ENCODE data around the gene PLOD1. TPM values are rescaled to one million over a fixed set of nuclear protein-coding genes. Genes with fewer than 3 reads are reported as not detected.
"Not testable (repeated sequence)": the region's sequence is repeated elsewhere in the genome, so short reads cannot be mapped to it uniquely, and the experiment has no call there.

PLOD1 gene
- total RNA-seq, 1 experiment from 2014 or later, result 382 TPM

DNA sequence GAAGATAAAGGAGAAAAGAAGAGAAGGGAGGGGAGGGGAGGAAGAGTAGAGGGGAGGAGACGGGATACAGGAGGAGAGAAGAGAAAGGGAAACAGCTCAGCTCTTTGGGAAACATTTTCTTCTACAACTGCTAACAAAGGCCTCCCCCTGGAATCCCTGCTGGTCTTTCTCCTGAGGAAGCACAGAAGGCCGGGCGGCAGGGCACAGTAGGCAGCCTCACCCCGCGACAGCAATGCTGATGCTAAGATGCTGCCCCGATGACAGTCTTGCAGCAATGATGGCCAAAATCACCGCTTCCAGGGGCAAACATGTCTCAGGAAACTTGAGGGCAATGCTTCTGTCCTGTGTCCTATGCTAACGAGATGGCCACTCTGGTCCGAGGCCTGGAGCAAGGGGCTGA is 13.5 kb upstream of the PLOD1 start:
- Histone ChIP-seq H3K4me1 (replicated peaks) (peaks cover 22% of the 10 kb centered on the region), H3K4me3 (no peak overlapping the region), H3K36me3 (peaks cover 69% of the 10 kb centered on the region), H3K27me3 (replicated peaks) (no peaks in the 10 kb centered on the region), H3K9me3 (replicated peaks) (no peaks in the 10 kb centered on the region), H3K27ac (no peak overlapping the region)
- no peak for DNase-seq (ENCODE audit: low read depth in 1 of 2, low spot score in 2 of 2)

DNA sequence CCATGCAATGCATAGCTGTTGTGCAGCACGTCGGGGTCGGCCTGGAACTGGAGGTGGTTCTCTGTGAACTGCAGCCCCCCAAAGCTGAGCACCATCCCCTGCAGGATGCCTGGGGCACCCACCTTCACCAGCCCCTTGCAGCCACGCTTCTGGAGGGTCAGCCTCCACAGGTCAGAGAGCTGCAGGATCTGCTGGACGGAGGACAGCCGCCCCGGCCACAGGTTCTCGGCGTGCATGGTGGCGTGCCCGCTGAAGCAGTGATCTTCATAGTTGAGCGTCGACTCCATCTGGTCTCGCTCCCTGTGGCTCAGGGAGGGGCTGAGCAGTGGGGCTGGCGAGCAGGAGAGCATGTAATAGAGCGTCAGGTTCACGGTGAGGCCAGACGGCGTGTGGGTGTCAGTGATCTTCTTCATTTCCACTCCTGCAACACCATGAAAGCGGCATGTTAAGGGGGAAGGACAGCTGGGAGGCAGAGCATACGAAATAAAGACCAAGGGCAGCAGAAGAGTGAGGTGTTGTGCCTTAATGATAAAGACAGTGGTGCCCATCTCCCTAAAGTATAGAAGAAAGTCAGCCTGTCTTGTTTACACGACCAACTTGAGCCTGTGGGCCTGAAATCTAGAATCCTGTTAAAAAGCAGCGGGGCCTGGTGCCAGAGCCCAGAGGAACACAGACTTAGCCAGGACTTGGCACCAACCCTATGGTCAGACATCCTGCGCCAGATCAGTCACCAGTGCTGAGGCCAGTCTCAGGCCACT is 11.3 kb upstream of the PLOD1 start:
- H3K27ac ChIP-seq, result no peak overlapping the region
- no peaks in the 10 kb centered on the region for H3K27me3 ChIP-seq (replicated peaks)
- no peak for DNase-seq (ENCODE audit: low read depth in 1 of 2, low spot score in 2 of 2)
- peaks cover 31% of the 10 kb centered on the region for H3K4me1 ChIP-seq (replicated peaks)
- H3K36me3 ChIP-seq, result peaks cover 56% of the 10 kb centered on the region
- H3K4me3 ChIP-seq, result no peak overlapping the region
- H3K9me3 ChIP-seq (replicated peaks), result no peaks in the 10 kb centered on the region

DNA sequence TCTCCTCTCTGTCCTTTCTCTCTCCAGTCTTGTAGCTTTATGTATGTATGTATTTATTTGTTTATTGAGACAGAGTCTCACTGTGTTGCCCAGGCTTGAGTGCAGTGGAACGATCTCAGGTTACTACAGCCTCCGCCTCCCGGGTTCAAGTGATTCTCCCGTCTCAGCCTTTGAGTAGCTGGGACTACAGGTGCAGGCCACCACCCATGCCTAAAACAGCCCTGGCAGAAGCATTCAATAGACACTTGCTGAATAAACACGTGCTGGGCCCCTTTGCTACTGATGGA is 10.7 kb upstream of the PLOD1 start:
- H3K27ac ChIP-seq, result no peak overlapping the region
- no peak overlapping the region for H3K4me3 ChIP-seq
- no peak for DNase-seq (ENCODE audit: low read depth in 1 of 2, low spot score in 2 of 2)
- H3K9me3 ChIP-seq (replicated peaks), result no peaks in the 10 kb centered on the region
- peaks cover 51% of the 10 kb centered on the region for H3K36me3 ChIP-seq
- no peaks in the 10 kb centered on the region for H3K27me3 ChIP-seq (replicated peaks)
- peaks cover 26% of the 10 kb centered on the region for H3K4me1 ChIP-seq (replicated peaks)

DNA sequence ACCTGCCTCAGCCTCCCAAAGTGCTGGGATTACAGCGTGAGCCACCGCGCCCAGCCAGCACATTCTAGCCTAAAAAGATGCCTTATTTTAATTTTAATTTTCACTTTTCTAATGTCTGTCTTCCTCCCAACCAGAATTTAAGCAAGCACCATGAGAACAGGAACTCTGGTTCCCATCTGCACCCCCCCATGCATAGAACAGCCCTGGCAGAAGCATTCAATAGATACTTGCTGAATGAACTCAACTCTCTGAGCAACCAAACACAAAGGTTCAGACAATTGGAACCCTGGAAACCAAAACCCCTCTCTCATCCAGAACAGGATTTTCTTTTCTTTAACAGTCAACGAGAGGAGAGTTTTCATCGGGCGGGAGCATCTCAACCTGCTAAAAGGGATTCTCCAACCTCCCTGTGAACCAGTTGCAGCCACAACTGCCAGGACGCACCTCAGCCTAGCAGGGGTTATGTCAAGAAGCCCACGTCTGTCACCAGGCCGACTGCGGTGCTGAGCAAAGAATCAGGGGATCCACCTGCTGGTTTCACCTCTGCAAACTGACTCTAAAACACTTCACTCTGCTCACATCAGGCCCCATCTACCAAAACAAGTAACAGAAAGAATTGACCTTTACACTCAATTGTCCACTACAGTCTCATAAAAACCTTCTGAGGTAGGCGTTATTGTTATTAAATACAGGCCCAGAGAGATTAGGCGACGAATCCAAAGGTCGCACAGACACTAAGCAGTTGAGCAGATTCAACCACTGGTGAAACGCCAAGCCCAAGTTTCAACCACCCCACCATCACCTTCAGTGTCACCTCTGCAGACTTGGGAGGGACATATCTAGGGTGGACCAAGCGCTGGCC is 10.0 kb upstream of the PLOD1 start:
- no peak for DNase-seq (ENCODE audit: low read depth in 1 of 2, low spot score in 2 of 2)
- H3K36me3 ChIP-seq, result peaks cover 43% of the 10 kb centered on the region
- H3K4me1 ChIP-seq (replicated peaks), result peaks cover 20% of the 10 kb centered on the region
- H3K27ac ChIP-seq, result no peak overlapping the region
- no peaks in the 10 kb centered on the region for H3K27me3 ChIP-seq (replicated peaks)
- peak overlapping the region; percentile 56 for H3K4me3 ChIP-seq
- no peaks in the 10 kb centered on the region for H3K9me3 ChIP-seq (replicated peaks)

DNA sequence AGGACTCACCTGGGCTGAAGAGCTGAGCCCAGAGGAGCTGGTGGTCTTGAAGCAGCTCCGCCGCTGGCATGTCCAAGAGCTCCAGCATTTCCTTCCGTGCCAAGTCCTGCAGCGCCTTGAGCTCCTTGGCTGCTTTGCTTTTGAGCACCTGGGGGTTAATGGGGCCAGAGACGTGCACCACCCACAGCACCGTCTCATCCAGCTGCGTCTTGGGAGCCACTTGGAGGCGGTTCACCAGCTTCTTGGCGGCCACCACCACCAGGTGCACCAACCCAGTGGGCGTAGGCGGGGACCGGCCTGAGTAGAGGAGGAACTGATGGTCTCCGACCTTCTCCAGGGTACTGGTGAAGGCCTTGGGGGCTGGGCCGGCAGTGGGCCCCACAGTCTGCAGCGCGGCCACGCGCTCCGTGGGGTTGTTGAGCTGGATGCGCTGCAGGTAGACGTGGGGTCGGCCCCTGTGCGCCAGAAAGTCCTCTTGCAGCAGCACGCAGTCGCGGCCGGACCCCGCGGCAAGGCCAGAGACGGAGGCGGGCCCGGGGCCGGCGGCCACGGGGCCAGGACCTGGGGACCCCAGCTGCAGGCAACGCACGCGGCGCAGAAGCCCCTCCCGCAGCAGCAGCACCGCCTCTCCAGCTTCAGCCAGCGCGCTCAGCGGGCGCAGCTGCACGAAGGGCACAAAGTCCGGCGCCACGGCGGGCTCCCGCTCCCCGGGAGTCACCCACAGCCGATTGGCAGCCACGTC is 9.2 kb upstream of the PLOD1 start:
- not testable (repeated sequence) for H3K27me3 ChIP-seq (replicated peaks); H3K9me3 ChIP-seq (replicated peaks); H3K27ac ChIP-seq; DNase-seq (ENCODE audit: low read depth in 1 of 2, low spot score in 2 of 2)
- Histone ChIP-seq H3K36me3 (peaks cover 35% of the 10 kb centered on the region), H3K4me1 (replicated peaks) (peaks cover 25% of the 10 kb centered on the region), H3K4me3 (peak overlapping the region; percentile 56)

DNA sequence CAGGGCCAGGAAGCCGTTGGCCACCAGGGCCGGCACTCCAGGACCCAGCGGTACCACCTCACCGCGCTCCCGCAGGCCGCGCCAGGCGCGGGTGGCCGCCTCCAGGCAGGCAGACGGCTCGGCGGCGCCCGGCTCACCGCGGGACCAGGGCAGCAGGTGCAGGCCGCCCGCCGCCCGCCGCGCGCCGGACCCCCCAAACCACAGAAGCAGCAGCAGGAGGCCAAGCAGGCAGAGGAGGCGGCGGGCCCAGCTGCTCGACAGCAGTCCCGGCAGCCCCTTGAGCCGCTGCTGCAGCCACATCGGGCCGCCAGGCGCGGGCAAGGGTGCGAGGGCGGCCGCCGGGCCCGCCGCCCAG is 8.6 kb upstream of the PLOD1 start:
- Histone ChIP-seq H3K27ac (no peak overlapping the region), H3K9me3 (replicated peaks) (no peaks in the 10 kb centered on the region), H3K4me1 (replicated peaks) (peaks cover 26% of the 10 kb centered on the region), H3K36me3 (peaks cover 29% of the 10 kb centered on the region), H3K27me3 (replicated peaks) (no peaks in the 10 kb centered on the region), H3K4me3 (peak overlapping the region; percentile 56)
- no peak for DNase-seq (ENCODE audit: low read depth in 1 of 2, low spot score in 2 of 2)

DNA sequence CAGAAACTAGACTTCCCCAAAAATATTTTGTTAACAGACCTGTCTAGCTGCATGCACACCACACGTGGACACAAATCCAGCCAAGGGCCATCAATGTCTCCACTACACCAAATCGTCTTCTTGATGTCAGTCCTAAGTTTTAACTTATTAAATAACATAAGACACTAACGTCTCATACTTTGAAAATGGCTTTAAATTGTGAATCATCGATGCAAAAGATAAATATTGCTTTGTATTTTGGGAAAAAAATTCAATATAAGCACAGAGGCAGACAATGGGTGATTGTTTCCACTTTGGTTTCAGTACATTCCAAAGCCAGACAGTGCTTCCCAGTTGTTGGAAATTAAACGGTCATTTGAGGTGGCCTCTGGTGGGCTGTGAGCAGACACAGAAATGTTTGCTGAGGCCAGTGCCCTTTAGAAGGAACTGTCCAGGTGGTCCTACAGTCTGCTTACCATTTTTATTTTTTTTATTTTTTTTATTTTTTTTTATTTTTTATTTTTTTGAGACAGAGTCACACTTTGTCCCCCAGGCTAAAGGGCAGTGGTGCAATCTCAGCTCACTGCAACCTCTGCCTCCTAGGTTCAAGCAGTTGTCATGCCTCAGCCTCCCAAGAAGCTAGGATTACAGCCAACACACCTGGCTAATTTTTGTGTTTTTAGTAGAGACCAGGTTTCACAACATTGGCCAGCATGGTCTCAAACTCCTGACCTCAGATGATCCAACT is 6.5 kb upstream of the PLOD1 start:
- Histone ChIP-seq H3K4me1 (replicated peaks) (peaks cover 30% of the 10 kb centered on the region), H3K4me3 (no peak overlapping the region), H3K9me3 (replicated peaks) (no peaks in the 10 kb centered on the region), H3K27me3 (replicated peaks) (no peaks in the 10 kb centered on the region), H3K27ac (no peak overlapping the region), H3K36me3 (peaks cover 14% of the 10 kb centered on the region)
- no peak for DNase-seq (ENCODE audit: low read depth in 1 of 2, low spot score in 2 of 2)

DNA sequence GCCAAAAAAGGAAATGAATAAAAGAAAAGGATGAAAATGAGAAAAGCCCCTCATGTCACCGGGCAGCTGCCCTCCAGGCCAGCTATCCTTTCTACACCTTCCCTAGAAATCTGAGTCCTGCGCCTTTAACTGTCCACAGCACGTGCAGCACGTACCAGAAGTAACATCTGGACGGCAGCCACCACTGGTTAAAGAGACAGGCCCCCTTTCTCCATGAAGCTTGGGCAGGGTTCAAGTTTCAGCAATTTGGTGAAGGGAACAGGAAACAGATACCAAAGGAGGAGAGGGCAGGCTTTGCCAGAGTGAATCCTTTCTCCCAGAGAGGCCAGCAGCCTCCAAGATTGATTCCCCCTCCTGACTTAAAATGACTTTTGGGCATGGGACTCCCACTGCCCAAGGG is 4.7 kb upstream of the PLOD1 start:
- H3K4me3 ChIP-seq, result no peak overlapping the region
- H3K27me3 ChIP-seq (replicated peaks), result no peaks in the 10 kb centered on the region
- H3K27ac ChIP-seq, result no peak overlapping the region
- H3K9me3 ChIP-seq (replicated peaks), result no peaks in the 10 kb centered on the region
- H3K36me3 ChIP-seq, result peaks cover 2% of the 10 kb centered on the region; the same call in 1 of the 2 replicates
- H3K4me1 ChIP-seq (replicated peaks), result peaks cover 33% of the 10 kb centered on the region
- no peak for DNase-seq (ENCODE audit: low read depth in 1 of 2, low spot score in 2 of 2)

DNA sequence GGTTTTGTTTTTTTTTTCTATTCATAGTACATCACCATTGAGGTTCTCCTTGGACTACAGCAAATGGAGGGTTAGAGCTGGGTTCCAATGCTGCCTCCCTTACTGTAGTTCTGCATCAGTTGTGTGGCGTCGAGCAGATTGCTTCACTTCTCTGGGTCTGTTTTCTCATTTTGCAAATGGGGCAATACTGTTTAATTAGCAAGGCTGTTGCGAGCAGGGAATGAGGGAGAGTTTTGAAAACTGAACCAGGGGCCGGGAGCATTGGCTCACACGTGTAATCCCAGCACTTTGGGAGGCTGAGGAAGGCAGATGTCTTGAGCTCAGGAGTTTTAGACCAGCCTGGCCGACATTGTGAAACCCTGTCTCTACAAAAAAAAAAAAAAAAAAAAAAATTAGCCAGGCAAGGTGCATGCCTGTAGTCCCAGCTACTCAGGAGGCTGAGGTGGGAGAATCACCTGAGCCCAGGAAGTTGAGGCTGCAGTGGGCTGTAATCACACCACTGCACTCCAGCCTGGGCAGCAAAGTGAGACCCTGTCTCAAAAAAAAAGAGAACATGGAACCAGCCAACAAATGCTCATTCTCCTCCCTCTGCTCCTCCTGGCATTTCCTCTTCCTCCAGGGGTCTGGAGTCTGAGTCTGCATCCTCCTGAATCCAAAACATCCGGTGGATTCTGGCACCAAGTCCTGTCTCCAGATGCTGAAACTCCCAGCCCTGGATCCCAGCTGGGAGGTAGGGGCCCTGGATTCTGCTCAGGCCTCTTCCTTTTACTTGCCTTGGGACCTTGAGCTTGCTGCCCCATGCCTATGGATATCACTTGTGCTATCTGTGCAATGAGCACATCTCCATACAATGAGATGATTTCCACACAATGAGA is 3.7 kb upstream of the PLOD1 start:
- no peak overlapping the region for H3K27ac ChIP-seq
- H3K4me3 ChIP-seq, result no peak overlapping the region
- H3K9me3 ChIP-seq (replicated peaks), result no peaks in the 10 kb centered on the region
- peaks cover 33% of the 10 kb centered on the region for H3K4me1 ChIP-seq (replicated peaks)
- no peaks in the 10 kb centered on the region for H3K27me3 ChIP-seq (replicated peaks)
- peaks cover 2% of the 10 kb centered on the region for H3K36me3 ChIP-seq
- no peak for DNase-seq (ENCODE audit: low read depth in 1 of 2, low spot score in 2 of 2)

DNA sequence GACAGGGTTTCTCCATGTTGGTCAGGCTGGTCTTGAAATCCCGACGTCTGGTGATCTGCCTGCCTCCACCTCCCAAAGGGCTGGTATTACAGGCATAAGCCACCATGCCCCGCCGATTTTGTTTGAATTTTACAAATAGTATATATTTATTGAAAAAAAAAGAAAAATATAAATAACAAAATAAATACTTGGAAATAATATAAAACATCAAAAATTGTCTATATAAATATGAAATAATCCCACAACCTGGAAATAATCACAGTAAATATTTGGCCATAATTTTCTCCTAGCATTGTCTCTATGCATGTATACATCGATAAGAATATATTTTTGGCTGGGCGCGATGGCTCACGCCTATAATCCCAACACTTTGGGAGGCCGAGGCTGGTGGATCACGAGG is 2.7 kb upstream of the PLOD1 start:
- H3K27me3 ChIP-seq (replicated peaks), result no peaks in the 10 kb centered on the region
- H3K27ac ChIP-seq, result no peak overlapping the region
- H3K36me3 ChIP-seq, result peaks cover 10% of the 10 kb centered on the region
- peaks cover 32% of the 10 kb centered on the region for H3K4me1 ChIP-seq (replicated peaks)
- H3K4me3 ChIP-seq, result no peak overlapping the region
- no peak for DNase-seq (ENCODE audit: low read depth in 1 of 2, low spot score in 2 of 2)
- H3K9me3 ChIP-seq (replicated peaks), result no peaks in the 10 kb centered on the region

DNA sequence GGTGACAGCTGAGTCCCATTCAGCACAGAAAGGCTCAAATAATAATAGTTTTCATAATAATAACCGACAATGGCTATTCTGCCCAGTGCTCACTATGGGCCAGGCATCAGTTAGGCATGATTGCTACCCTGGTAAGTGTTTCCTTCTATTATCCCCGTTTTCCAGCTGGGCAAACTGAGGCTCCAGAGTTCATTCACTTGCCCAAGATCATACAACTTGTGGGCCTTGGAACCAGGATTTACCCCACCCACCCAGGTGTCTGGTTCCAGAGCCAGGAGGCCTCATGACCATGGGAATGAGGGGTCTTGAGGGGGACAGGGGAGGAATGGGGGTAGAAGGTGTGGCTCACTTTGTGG is 518 bp downstream of the PLOD1 start:
- Histone ChIP-seq H3K36me3 (peaks cover 35% of the 10 kb centered on the region), H3K9me3 (replicated peaks) (no peaks in the 10 kb centered on the region), H3K4me1 (replicated peaks) (peaks cover 49% of the 10 kb centered on the region), H3K27me3 (replicated peaks) (no peaks in the 10 kb centered on the region), H3K27ac (peak overlapping the region; percentile 39), H3K4me3 (peak overlapping the region; percentile 54)
- no peak for DNase-seq (ENCODE audit: low read depth in 1 of 2, low spot score in 2 of 2)

DNA sequence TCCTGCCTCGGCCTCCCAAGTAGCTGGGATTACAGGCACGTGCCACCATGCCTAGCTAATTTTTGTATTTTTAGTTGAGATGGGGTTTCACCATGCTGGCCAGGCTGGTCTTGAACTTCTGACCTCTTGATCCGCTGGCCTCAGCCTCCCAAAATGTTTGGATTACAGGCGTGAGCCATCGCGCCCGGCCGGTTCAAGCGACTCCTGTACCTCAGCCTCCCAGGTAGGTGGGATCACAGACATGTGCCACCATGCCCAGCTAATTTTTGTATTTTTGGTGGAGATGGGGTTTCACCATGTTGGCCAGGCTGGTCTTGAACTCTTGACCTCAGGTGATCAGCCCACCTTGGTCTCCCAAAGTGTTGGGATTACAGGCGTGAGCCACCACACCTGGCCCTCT is 1.2 kb downstream of the PLOD1 start:
- H3K4me3 ChIP-seq, result peak overlapping the region; percentile 54; the same call in 1 of the 2 replicates
- H3K27ac ChIP-seq; H3K9me3 ChIP-seq (replicated peaks); H3K27me3 ChIP-seq (replicated peaks); DNase-seq (ENCODE audit: low read depth in 1 of 2, low spot score in 2 of 2): not testable (repeated sequence)
- peaks cover 42% of the 10 kb centered on the region for H3K36me3 ChIP-seq
- peaks cover 55% of the 10 kb centered on the region for H3K4me1 ChIP-seq (replicated peaks)
